WTC11 (cell line): ENCODE data around the gene SLC2A9. TPM values are rescaled to one million over a fixed set of nuclear protein-coding genes. Genes with fewer than 3 reads are reported as not detected.

Experiments
- ATAC-seq: fragments of 200-7000 bp; cut with Tn5 transposase; 2 replicates; pipeline ENCODE4 v1.10.0; 2021; ENCODE audit warnings: mild to moderate bottlenecking, moderate library complexity
- CTCF ChIA-PET: fragments of 300-600 bp; sonication (Branson Sonifier 250); formaldehyde crosslinking; loops from one replicate; lab custom pipeline; 2021; ENCODE audit warnings: antibody characterized with exemption; lab: Charles Lee
- POLR2A ChIA-PET: fragments of 350-600 bp; sonication (Branson Sonifier 250); formaldehyde crosslinking; loops from one replicate; lab custom pipeline; 2021; ENCODE audit warnings: antibody characterized with exemption; lab: Charles Lee
- DNase-seq: peaks from one replicate; pipeline ENCODE4 v3.0.0; 2021; ENCODE audit warnings: low spot score
- H3K27ac Mint-ChIP-seq: 2 replicates; pipeline ENCODE4 v1.8.0; 2021; ENCODE audit warnings: mixed read lengths
- H3K27me3 Mint-ChIP-seq: 2 replicates; pipeline ENCODE4 v1.8.0; 2021; ENCODE audit warnings: low read depth, mild to moderate bottlenecking, moderate library complexity, mixed read lengths
- H3K36me3 Mint-ChIP-seq: 2 replicates; pipeline ENCODE4 v1.8.0; 2021; ENCODE audit warnings: mixed read lengths
- H3K4me1 Mint-ChIP-seq: 2 replicates; pipeline ENCODE4 v1.8.0; 2022; ENCODE audit warnings: mixed read lengths
- H3K4me3 Mint-ChIP-seq: 2 replicates; pipeline ENCODE4 v1.8.0; 2021; ENCODE audit warnings: mild to moderate bottlenecking, moderate library complexity, mixed read lengths
- H3K9me3 Mint-ChIP-seq: 2 replicates; pipeline ENCODE4 v1.8.0; 2021; ENCODE audit warnings: mixed read lengths
- EMX1 ChIP-seq: fragments of 250-450 bp; sonication (Bioruptor Pico); IDR thresholded peaks from 2 replicates; pipeline ENCODE4 v1.8.0; 2021; ENCODE audit warnings: mild to moderate bottlenecking
- FOXP1 ChIP-seq: sonication (generic); formaldehyde crosslinking; IDR thresholded peaks from 2 replicates; pipeline ENCODE4 v1.8.0; 2022; ENCODE audit warnings: missing genetic modification reagents, mild to moderate bottlenecking, moderate library complexity, borderline replicate concordance
- GTF2I ChIP-seq: fragments of 250-450 bp; sonication (Bioruptor Pico); conservative IDR thresholded peaks from 2 replicates; pipeline ENCODE4 v1.4.0; 2021; ENCODE audit warnings: mild to moderate bottlenecking
- MYBL2 ChIP-seq: sonication (generic); formaldehyde crosslinking; IDR thresholded peaks from 2 replicates; pipeline ENCODE4 v1.8.1; 2023; ENCODE audit warnings: mild to moderate bottlenecking, moderate library complexity, missing genetic modification reagents
- NR2C2 ChIP-seq: sonication (generic); formaldehyde crosslinking; IDR thresholded peaks from 2 replicates; pipeline ENCODE4 v1.8.0; 2022; ENCODE audit warnings: mild to moderate bottlenecking, missing genetic modification reagents
- RELA ChIP-seq: sonication (generic); formaldehyde crosslinking; IDR thresholded peaks from 2 replicates; pipeline ENCODE4 v1.8.1; 2022; ENCODE audit warnings: missing genetic modification reagents, mild to moderate bottlenecking, borderline replicate concordance
- TP53 ChIP-seq: sonication (generic); formaldehyde crosslinking; IDR thresholded peaks from 2 replicates; pipeline ENCODE4 v1.8.1; 2023; ENCODE audit warnings: mild to moderate bottlenecking, missing genetic modification reagents
- ZBTB21 ChIP-seq: sonication (generic); formaldehyde crosslinking; IDR thresholded peaks from 2 replicates; pipeline ENCODE4 v1.8.1; 2023; ENCODE audit warnings: mild to moderate bottlenecking, missing genetic modification reagents, borderline replicate concordance
- ZNF219 ChIP-seq: sonication (generic); formaldehyde crosslinking; IDR thresholded peaks from 2 replicates; pipeline ENCODE4 v1.8.0; 2023; ENCODE audit warnings: missing genetic modification reagents, mild to moderate bottlenecking, borderline replicate concordance
- ZNF423 ChIP-seq: fragments of 250-450 bp; sonication (Bioruptor Pico); IDR thresholded peaks from 2 replicates; pipeline ENCODE4 v2.1.2; 2022; ENCODE audit warnings: mild to moderate bottlenecking, moderate library complexity
- total RNA-seq: library from RNA; stranded (reverse); gene quantifications from 3 replicates; pipeline ENCODE4 v1.2.3, GENCODE V29; 2021
- TF ChIP-seq, protein P1 (sequence below): fragments of 250-450 bp; sonication (Bioruptor Pico); conservative IDR thresholded peaks from 2 replicates; pipeline ENCODE4 v1.9.0; 2021; ENCODE audit warnings: mild to moderate bottlenecking
- TF ChIP-seq, protein P2 (sequence below): sonication (generic); formaldehyde crosslinking; IDR thresholded peaks from 2 replicates; pipeline ENCODE4 v1.8.0; 2022; ENCODE audit warnings: mild to moderate bottlenecking, missing genetic modification reagents
- TF ChIP-seq, protein P3 (sequence below): fragments of 250-450 bp; sonication (Bioruptor Pico); IDR thresholded peaks from 2 replicates; pipeline ENCODE4 v1.9.0; 2021; ENCODE audit warnings: mild to moderate bottlenecking, borderline replicate concordance
- TF ChIP-seq, protein P4 (sequence below): sonication (generic); formaldehyde crosslinking; IDR thresholded peaks from 2 replicates; pipeline ENCODE4 v1.8.0; 2023; ENCODE audit warnings: mild to moderate bottlenecking, missing genetic modification reagents
- TF ChIP-seq, protein P5 (sequence below): fragments of 250-450 bp; sonication (Bioruptor Pico); IDR thresholded peaks from 2 replicates; pipeline ENCODE4 v1.9.0; 2021; ENCODE audit warnings: mild to moderate bottlenecking
- TF ChIP-seq, protein P6 (sequence below): sonication (generic); formaldehyde crosslinking; IDR thresholded peaks from 2 replicates; pipeline ENCODE4 v1.8.1; 2023; ENCODE audit warnings: mild to moderate bottlenecking, missing genetic modification reagents, moderate library complexity

Gene SLC2A9
- total RNA-seq, 1 experiment from 2014 or later: not detected

DNA sequence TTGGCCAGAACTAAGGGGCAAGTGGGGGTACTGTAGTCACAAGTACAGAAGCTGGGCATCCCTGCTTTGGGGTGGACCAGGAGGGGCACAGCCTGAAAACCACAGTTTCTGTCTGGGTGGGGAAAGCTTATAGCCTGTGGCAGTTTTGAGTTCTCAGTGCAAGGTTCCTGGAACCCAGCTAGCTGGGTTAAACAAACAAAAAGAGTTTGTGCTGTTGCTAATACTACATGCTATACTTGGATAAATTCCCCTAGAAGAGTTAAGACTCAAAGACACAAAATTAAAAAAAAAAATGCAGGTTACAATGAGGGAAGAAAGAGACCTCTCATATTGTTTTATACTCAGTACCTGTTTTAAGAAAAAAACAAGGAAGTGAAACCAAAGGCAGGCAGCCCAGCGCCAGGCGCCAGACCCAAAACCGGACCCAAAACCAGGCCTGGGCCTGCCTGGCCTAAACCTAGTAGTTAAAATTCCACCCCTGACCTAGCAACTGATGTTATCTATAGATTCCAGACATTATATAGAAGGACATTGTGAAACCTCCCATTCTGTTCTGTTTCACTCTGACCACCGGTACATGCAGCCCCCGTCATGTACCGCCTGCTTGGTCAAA is 50.8 kb downstream of the SLC2A9 start (continued):
- TF ChIP-seq, protein P1, sequence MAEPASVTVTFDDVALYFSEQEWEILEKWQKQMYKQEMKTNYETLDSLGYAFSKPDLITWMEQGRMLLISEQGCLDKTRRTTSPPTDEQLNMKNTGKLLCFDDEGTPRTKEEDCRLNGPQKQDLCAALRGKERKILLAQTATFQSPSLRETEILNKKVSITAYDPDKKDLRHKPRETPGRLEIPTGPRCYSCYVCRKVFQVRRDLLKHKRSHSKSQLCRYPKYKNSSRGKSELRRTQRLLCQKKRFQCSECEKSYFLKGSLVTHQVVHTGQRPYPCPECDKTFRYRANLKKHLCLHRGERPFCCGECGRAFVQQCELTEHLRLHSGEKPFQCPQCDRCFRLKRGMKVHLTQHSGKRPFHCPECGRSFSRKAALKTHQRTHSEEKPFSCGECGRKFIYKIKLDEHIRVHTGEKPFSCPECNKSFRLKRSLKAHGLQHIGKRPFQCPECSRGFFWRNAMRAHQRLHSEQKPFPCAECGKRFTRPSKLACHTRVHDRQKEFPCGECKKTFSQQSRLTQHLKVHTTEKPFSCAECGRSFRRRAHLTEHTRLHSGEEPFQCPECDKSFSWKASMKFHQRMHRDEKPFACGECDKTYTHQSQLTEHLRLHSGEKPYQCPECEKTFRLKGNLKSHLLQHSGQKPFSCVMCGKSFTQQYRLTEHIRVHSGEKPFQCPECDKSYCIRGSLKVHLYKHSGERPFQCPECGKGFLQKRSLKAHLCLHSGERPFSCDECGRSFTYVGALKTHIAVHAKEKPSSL (CRISPR knock-in tag): no peak
- TF ChIP-seq MYBL2: no peak
- TF ChIP-seq, all 79 proteins: peak for 0

DNA sequence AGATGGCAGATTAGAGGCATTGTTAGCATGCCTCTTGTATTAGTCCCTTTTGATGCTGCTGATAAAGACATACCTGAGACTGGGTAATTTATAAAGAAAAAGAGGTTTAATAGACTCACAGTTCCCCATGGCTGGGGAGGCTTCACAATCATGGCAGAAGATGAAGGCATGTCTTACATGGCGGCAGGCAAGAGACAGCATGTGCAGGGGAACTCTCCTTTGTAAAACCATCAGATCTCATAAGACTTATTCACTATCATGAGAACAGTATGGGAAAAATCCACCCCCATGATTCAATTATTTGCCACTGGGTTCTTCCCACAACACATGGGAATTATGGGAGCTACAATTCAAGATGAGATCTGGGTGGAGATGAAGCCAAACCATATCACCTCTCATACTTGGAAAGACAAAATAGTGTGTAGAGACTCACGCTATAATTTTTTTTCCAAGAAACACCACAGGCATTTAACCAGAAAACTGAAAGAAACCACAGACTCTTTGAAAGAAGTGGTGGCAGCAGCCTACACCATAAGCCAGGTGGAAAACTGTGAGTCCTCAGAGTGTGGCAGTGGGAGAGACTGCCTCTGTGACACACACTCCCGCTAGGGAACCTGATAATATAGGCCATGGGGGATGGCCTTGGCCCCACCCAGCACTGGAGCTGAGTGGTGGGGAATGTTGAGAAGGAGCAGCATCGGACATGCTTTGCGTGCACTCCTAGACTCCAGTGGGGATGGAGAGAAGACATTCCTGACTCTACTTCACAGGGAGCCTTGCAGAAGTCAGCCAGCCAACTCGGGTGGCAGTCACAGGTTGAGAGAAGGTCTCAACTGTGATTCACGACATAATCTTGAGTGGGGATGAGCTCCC is 51.5 kb downstream of the SLC2A9 start:
- peaks cover 17% of the 10 kb centered on the region for H3K4me1 Mint-ChIP-seq
- TF ChIP-seq, protein P2, sequence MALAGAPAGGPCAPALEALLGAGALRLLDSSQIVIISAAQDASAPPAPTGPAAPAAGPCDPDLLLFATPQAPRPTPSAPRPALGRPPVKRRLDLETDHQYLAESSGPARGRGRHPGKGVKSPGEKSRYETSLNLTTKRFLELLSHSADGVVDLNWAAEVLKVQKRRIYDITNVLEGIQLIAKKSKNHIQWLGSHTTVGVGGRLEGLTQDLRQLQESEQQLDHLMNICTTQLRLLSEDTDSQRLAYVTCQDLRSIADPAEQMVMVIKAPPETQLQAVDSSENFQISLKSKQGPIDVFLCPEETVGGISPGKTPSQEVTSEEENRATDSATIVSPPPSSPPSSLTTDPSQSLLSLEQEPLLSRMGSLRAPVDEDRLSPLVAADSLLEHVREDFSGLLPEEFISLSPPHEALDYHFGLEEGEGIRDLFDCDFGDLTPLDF (CRISPR knock-in tag): no peak
- TF ChIP-seq NR2C2 (CRISPR knock-in tag): no peak
- TF ChIP-seq, protein P3, sequence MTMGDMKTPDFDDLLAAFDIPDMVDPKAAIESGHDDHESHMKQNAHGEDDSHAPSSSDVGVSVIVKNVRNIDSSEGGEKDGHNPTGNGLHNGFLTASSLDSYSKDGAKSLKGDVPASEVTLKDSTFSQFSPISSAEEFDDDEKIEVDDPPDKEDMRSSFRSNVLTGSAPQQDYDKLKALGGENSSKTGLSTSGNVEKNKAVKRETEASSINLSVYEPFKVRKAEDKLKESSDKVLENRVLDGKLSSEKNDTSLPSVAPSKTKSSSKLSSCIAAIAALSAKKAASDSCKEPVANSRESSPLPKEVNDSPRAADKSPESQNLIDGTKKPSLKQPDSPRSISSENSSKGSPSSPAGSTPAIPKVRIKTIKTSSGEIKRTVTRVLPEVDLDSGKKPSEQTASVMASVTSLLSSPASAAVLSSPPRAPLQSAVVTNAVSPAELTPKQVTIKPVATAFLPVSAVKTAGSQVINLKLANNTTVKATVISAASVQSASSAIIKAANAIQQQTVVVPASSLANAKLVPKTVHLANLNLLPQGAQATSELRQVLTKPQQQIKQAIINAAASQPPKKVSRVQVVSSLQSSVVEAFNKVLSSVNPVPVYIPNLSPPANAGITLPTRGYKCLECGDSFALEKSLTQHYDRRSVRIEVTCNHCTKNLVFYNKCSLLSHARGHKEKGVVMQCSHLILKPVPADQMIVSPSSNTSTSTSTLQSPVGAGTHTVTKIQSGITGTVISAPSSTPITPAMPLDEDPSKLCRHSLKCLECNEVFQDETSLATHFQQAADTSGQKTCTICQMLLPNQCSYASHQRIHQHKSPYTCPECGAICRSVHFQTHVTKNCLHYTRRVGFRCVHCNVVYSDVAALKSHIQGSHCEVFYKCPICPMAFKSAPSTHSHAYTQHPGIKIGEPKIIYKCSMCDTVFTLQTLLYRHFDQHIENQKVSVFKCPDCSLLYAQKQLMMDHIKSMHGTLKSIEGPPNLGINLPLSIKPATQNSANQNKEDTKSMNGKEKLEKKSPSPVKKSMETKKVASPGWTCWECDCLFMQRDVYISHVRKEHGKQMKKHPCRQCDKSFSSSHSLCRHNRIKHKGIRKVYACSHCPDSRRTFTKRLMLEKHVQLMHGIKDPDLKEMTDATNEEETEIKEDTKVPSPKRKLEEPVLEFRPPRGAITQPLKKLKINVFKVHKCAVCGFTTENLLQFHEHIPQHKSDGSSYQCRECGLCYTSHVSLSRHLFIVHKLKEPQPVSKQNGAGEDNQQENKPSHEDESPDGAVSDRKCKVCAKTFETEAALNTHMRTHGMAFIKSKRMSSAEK (CRISPR knock-in tag): no peak
- TF ChIP-seq RELA (CRISPR knock-in tag): no peak
- no peak for TF ChIP-seq GTF2I
- no peak for TF ChIP-seq ZNF219
- no peak for TF ChIP-seq ZBTB21
- no peak for TF ChIP-seq EMX1 (CRISPR knock-in tag)
- TF ChIP-seq TP53 (CRISPR knock-in tag): no peak
- TF ChIP-seq FOXP1: no peak
- TF ChIP-seq, protein P4, sequence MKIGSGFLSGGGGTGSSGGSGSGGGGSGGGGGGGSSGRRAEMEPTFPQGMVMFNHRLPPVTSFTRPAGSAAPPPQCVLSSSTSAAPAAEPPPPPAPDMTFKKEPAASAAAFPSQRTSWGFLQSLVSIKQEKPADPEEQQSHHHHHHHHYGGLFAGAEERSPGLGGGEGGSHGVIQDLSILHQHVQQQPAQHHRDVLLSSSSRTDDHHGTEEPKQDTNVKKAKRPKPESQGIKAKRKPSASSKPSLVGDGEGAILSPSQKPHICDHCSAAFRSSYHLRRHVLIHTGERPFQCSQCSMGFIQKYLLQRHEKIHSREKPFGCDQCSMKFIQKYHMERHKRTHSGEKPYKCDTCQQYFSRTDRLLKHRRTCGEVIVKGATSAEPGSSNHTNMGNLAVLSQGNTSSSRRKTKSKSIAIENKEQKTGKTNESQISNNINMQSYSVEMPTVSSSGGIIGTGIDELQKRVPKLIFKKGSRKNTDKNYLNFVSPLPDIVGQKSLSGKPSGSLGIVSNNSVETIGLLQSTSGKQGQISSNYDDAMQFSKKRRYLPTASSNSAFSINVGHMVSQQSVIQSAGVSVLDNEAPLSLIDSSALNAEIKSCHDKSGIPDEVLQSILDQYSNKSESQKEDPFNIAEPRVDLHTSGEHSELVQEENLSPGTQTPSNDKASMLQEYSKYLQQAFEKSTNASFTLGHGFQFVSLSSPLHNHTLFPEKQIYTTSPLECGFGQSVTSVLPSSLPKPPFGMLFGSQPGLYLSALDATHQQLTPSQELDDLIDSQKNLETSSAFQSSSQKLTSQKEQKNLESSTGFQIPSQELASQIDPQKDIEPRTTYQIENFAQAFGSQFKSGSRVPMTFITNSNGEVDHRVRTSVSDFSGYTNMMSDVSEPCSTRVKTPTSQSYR (CRISPR knock-in tag): no peak
- TF ChIP-seq, protein P5, sequence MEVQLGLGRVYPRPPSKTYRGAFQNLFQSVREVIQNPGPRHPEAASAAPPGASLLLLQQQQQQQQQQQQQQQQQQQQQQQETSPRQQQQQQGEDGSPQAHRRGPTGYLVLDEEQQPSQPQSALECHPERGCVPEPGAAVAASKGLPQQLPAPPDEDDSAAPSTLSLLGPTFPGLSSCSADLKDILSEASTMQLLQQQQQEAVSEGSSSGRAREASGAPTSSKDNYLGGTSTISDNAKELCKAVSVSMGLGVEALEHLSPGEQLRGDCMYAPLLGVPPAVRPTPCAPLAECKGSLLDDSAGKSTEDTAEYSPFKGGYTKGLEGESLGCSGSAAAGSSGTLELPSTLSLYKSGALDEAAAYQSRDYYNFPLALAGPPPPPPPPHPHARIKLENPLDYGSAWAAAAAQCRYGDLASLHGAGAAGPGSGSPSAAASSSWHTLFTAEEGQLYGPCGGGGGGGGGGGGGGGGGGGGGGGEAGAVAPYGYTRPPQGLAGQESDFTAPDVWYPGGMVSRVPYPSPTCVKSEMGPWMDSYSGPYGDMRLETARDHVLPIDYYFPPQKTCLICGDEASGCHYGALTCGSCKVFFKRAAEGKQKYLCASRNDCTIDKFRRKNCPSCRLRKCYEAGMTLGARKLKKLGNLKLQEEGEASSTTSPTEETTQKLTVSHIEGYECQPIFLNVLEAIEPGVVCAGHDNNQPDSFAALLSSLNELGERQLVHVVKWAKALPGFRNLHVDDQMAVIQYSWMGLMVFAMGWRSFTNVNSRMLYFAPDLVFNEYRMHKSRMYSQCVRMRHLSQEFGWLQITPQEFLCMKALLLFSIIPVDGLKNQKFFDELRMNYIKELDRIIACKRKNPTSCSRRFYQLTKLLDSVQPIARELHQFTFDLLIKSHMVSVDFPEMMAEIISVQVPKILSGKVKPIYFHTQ (CRISPR knock-in tag): no peak
- TF ChIP-seq ZNF423 (CRISPR knock-in tag): no peak
- TF ChIP-seq, protein P6, sequence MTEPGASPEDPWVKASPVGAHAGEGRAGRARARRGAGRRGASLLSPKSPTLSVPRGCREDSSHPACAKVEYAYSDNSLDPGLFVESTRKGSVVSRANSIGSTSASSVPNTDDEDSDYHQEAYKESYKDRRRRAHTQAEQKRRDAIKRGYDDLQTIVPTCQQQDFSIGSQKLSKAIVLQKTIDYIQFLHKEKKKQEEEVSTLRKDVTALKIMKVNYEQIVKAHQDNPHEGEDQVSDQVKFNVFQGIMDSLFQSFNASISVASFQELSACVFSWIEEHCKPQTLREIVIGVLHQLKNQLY (CRISPR knock-in tag): no peak

More for the DNA sequence above, 51.5 kb downstream of the SLC2A9 start:
- Mint-ChIP-seq H3K27ac (no peak overlapping the region), H3K9me3 (peaks cover 45% of the 10 kb centered on the region), H3K36me3 (peaks cover 24% of the 10 kb centered on the region), H3K4me3 (no peak overlapping the region), H3K27me3 (peaks cover 3% of the 10 kb centered on the region)
- ATAC-seq (no peak), DNase-seq (no peak)
- ChIA-PET POLR2A (no interaction called here), CTCF (no interaction called here)
